PC-9 (cell line): ENCODE data around the gene GBX1. TPM values are rescaled to one million over a fixed set of nuclear protein-coding genes. Genes with fewer than 3 reads are reported as not detected.

Experiments
- BruUV-seq: library from RNA; stranded (reverse); fragments of 400-500 nt; replicated peaks from 2 replicates; lab custom pipeline; 2021; lab: Mats Ljungman, UMichigan
- CTCF ChIA-PET: fragments of 300-600 bp; sonication (Branson Sonifier 250); formaldehyde crosslinking; loops from one replicate; lab custom pipeline; 2022; ENCODE audit warnings: antibody characterized with exemption; lab: Charles Lee
- POLR2A ChIA-PET: fragments of 300-600 bp; sonication (Branson Sonifier 250); formaldehyde crosslinking; loops from one replicate; lab custom pipeline; 2022; ENCODE audit warnings: antibody characterized with exemption; ENCODE audit not compliant: unreplicated experiment; lab: Charles Lee
- DNase-seq, 2 experiments: peaks; one replicate each; pipeline versions ENCODE4 v3.0.0 to v3.0.0-alpha.2; 2015 to 2022; ENCODE audit warnings: mixed read lengths in 1 of 2
- H2AFZ ChIP-seq: fragments of 200-600 bp; sonication (generic); 2 replicates; pipeline ENCODE4 v1.8.1; 2017; ENCODE audit warnings: antibody characterized with exemption
- H3F3A ChIP-seq: fragments of 200-600 bp; sonication (generic); 2 replicates; pipeline ENCODE4 v1.8.1; 2017; ENCODE audit warnings: antibody characterized with exemption, mild to moderate bottlenecking, low read depth; ENCODE audit not compliant: insufficient read depth
- H3K27ac ChIP-seq: fragments of 200-600 bp; sonication (generic); 2 replicates; pipeline ENCODE4 v1.6.1; 2016; ENCODE audit warnings: mixed run types
- H3K27me3 ChIP-seq: fragments of 200-600 bp; sonication (generic); 2 replicates; pipeline ENCODE4 v1.6.1; 2016; ENCODE audit warnings: low read depth, mixed run types; ENCODE audit not compliant: insufficient read depth
- H3K36me3 ChIP-seq: fragments of 200-600 bp; sonication (generic); 2 replicates; pipeline ENCODE4 v1.6.1; 2016; ENCODE audit warnings: low read depth, mixed run types
- H3K4me1 ChIP-seq: fragments of 200-600 bp; sonication (generic); replicated peaks from 2 replicates; pipeline ENCODE4 v1.6.1; 2016; ENCODE audit warnings: mixed run types; ENCODE audit not compliant: insufficient read depth
- H3K4me2 ChIP-seq: fragments of 200-600 bp; sonication (generic); 2 replicates; pipeline ENCODE4 v1.6.1; 2017; ENCODE audit warnings: mixed run types
- H3K4me3 ChIP-seq: fragments of 200-600 bp; sonication (generic); 2 replicates; pipeline ENCODE4 v1.6.1; 2016; ENCODE audit warnings: mixed run types
- H3K79me2 ChIP-seq: fragments of 200-600 bp; sonication (generic); 2 replicates; pipeline ENCODE4 v1.6.1; 2017; ENCODE audit warnings: low read depth, mixed run types
- H3K9me2 ChIP-seq: fragments of 200-600 bp; sonication (generic); 2 replicates; pipeline ENCODE4 v1.8.1; 2017; ENCODE audit warnings: mild to moderate bottlenecking; ENCODE audit not compliant: insufficient read depth
- H3K9me3 ChIP-seq: fragments of 200-600 bp; sonication (generic); 2 replicates; pipeline ENCODE4 v1.8.1; 2016; ENCODE audit warnings: low read depth; ENCODE audit not compliant: insufficient read depth
- H4K20me1 ChIP-seq: fragments of 200-600 bp; sonication (generic); 2 replicates; pipeline ENCODE4 v1.8.1; 2017; ENCODE audit not compliant: insufficient read depth
- EZH2 ChIP-seq: fragments of 200-600 bp; sonication (generic); IDR thresholded peaks from 2 replicates; pipeline ENCODE4 v1.8.0; 2017; ENCODE audit warnings: antibody characterized with exemption, low read depth
- intact Hi-C: fragments of 100-400 bp; cut with micrococcal nuclease; formaldehyde crosslinking; loops from one replicate; pipeline ENCODE4 v1.10.0; 2022; ENCODE audit not compliant: unreplicated experiment
- total RNA-seq: library from RNA; stranded (reverse); gene quantifications from 2 replicates; pipeline ENCODE4 v1.2.3, GENCODE V29; 2021
- TF ChIP-seq, protein P1 (sequence below): fragments of 200-600 bp; sonication (generic); conservative IDR thresholded peaks from 2 replicates; pipeline ENCODE4 v1.6.1; 2017; ENCODE audit warnings: mixed run types, antibody characterized with exemption, mild to moderate bottlenecking, moderate library complexity

Gene GBX1
- total RNA-seq, 1 experiment from 2014 or later, result not detected

DNA sequence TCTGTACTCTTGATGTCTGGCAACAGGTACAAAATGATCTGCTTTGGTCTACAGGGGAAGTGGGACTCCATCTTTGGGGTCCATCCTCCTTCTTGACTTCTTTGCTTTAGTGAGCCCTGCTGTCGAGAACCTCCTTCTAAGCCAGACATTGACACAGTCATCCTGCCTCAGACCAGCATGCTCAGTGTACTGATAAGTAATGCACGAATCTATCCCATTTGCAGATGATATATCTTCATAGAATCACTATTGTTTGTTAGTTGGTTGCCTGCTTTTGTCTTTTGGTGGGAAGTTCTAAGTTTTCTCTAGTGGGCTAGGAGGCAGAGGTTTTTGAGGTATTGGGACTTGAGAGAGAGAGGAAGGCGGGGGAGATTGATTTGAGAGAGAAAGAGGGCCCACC, 33.9 kb upstream of the GBX1 start:
- Histone ChIP-seq H3K4me2 (no peak overlapping the region), H3K79me2 (no peaks in the 10 kb centered on the region), H4K20me1 (no peaks in the 10 kb centered on the region), H3K36me3 (no peaks in the 10 kb centered on the region), H3K4me3 (no peak overlapping the region), H3K4me1 (no peaks in the 10 kb centered on the region), H3K9me3 (no peaks in the 10 kb centered on the region), H2AFZ (no peak overlapping the region), H3K27ac (no peak overlapping the region), H3F3A (no peaks in the 10 kb centered on the region), H3K9me2 (no peaks in the 10 kb centered on the region), H3K27me3 (peaks cover 100% of the 10 kb centered on the region)
- TF ChIP-seq, protein P1, sequence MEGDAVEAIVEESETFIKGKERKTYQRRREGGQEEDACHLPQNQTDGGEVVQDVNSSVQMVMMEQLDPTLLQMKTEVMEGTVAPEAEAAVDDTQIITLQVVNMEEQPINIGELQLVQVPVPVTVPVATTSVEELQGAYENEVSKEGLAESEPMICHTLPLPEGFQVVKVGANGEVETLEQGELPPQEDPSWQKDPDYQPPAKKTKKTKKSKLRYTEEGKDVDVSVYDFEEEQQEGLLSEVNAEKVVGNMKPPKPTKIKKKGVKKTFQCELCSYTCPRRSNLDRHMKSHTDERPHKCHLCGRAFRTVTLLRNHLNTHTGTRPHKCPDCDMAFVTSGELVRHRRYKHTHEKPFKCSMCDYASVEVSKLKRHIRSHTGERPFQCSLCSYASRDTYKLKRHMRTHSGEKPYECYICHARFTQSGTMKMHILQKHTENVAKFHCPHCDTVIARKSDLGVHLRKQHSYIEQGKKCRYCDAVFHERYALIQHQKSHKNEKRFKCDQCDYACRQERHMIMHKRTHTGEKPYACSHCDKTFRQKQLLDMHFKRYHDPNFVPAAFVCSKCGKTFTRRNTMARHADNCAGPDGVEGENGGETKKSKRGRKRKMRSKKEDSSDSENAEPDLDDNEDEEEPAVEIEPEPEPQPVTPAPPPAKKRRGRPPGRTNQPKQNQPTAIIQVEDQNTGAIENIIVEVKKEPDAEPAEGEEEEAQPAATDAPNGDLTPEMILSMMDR, result no peak
- no peak for TF ChIP-seq EZH2
- no TSS peak for BruUV-seq
- intact Hi-C loops, result no loop called here
- DNase-seq, result no peak
- ChIA-PET POLR2A (no interaction called here), CTCF (no interaction called here)

DNA sequence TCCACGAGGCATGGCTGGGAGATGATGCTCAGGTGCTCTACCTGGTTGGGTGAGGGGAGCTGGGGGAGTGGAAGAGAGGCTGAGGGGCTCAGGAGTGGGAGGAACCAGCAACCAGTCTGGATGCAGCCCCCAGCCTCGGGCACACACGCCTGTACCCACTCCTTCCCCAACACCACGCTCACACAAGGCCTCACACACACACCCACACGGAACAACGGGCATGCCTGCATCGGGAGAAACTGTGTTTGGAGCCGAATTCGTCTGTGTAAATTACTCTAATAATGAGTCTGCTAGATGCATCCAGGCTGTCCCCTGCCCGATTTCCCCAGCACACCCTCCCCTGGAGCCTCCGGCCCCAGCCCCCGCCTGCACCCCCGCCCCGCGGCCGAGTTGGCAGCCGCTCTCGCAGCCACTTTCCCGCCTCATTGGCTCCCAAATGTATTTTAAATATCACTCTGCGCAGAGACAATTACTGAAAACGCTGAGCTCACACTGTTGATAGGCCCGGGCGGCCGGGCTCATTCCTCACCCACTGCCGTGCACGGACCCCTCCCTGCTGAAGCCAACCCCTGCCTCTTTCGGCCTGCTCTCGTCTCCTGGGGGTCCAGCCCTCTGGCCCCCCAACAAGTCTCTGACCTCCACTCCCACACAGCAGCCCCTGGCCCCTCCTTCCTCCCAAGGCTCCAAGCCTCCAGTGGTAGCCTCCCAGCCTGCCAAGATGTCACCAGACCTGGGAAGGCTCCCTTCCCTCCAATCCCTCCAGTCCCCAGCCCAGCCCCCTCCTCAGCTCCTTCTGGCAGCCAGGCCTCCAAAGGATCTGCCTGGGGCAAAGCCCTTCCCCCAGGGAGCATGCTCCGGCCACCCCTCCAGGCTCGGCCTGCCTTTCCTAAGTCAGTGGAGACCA, 31.7 kb upstream of the GBX1 start:
- DNase-seq, result no peak
- intact Hi-C loops, result no loop called here
- H3K27ac ChIP-seq, result no peak overlapping the region
- no peaks in the 10 kb centered on the region for H3K79me2 ChIP-seq
- no peak overlapping the region for H3K4me2 ChIP-seq
- H3F3A ChIP-seq, result no peaks in the 10 kb centered on the region
- no peaks in the 10 kb centered on the region for H4K20me1 ChIP-seq
- BruUV-seq, result no TSS peak
- TF ChIP-seq, protein P1, result no peak
- TF ChIP-seq EZH2, result no peak
- POLR2A ChIA-PET, result no interaction called here
- no peak overlapping the region for H2AFZ ChIP-seq
- CTCF ChIA-PET, result no interaction called here
- no peaks in the 10 kb centered on the region for H3K36me3 ChIP-seq
- peaks cover 100% of the 10 kb centered on the region for H3K27me3 ChIP-seq
- H3K4me3 ChIP-seq, result no peak overlapping the region
- no peaks in the 10 kb centered on the region for H3K9me2 ChIP-seq
- no peaks in the 10 kb centered on the region for H3K9me3 ChIP-seq
- H3K4me1 ChIP-seq, result no peaks in the 10 kb centered on the region

DNA sequence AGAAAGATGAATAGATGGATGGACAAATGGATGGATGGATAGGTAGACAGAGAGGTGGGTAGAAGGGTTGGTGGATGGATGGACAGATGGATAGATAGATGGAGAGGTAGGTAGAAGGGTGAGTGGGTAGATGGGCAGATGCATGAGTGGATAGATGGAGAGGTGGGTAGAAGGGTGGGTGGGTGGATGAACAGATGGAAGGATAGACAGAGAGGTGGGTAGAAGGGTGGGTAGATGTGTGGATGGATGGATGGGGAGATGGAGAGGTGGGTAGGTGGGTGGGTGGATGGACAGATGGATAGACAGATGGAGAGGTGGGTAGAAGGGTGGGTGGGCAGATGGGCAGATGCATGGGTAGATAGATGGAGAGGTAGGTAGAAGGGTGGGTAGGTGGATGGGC, 30.4 kb upstream of the GBX1 start:
- no peaks in the 10 kb centered on the region for H4K20me1 ChIP-seq
- no peaks in the 10 kb centered on the region for H3K4me1 ChIP-seq
- H3K27ac ChIP-seq, result no peak overlapping the region
- POLR2A ChIA-PET, result no interaction called here
- no peak overlapping the region for H3K4me3 ChIP-seq
- H3K27me3 ChIP-seq, result peaks cover 100% of the 10 kb centered on the region
- intact Hi-C loops, result no loop called here
- no peak overlapping the region for H3K4me2 ChIP-seq
- no peaks in the 10 kb centered on the region for H3K79me2 ChIP-seq
- no peak for TF ChIP-seq EZH2
- TF ChIP-seq, protein P1, result no peak
- no peaks in the 10 kb centered on the region for H3K9me3 ChIP-seq
- BruUV-seq, result no TSS peak
- CTCF ChIA-PET, result no interaction called here
- no peaks in the 10 kb centered on the region for H3K36me3 ChIP-seq
- no peaks in the 10 kb centered on the region for H3K9me2 ChIP-seq
- no peak overlapping the region for H2AFZ ChIP-seq
- DNase-seq, result no peak
- H3F3A ChIP-seq, result no peaks in the 10 kb centered on the region
